Neuronal stem cell (in vitro differentiated cells): ENCODE measurements around the gene GLTP.

ENCODE experiments used
- DNase-seq: peaks from one replicate; pipeline ENCODE4 v3.0.0-alpha.2; 2013; ENCODE audit warnings: low spot score
- H2AFZ ChIP-seq: one replicate; pipeline ENCODE4 v1.6.1; 2013; ENCODE audit warnings: mild to moderate bottlenecking, low read length, inconsistent platforms
- H2AK5ac ChIP-seq: 2 replicates; pipeline ENCODE4 v1.6.1; 2013; ENCODE audit warnings: low read depth, mild to moderate bottlenecking, inconsistent platforms, low read length, moderate library complexity, mixed read lengths
- H2BK120ac ChIP-seq: 2 replicates; pipeline ENCODE4 v1.6.1; 2013; ENCODE audit warnings: low read depth, mild to moderate bottlenecking, inconsistent platforms, low read length, moderate library complexity, mixed read lengths
- H2BK12ac ChIP-seq: one replicate; pipeline ENCODE4 v1.6.1; 2013; ENCODE audit warnings: low read length, inconsistent platforms
- H2BK15ac ChIP-seq: 2 replicates; pipeline ENCODE4 v1.6.1; 2013; ENCODE audit warnings: mild to moderate bottlenecking, low read length, inconsistent platforms, mixed read lengths
- H2BK5ac ChIP-seq: one replicate; pipeline ENCODE4 v1.6.1; 2013; ENCODE audit warnings: inconsistent platforms, mild to moderate bottlenecking, low read length, moderate library complexity
- H3K14ac ChIP-seq: one replicate; pipeline ENCODE4 v1.6.1; 2013; ENCODE audit warnings: low read length, inconsistent platforms
- H3K18ac ChIP-seq: 2 replicates; pipeline ENCODE4 v1.6.1; 2013; ENCODE audit warnings: low read length, inconsistent platforms
- H3K23ac ChIP-seq: 2 replicates; pipeline ENCODE4 v1.6.1; 2013; ENCODE audit warnings: low read depth, mild to moderate bottlenecking, mixed read lengths, low read length, inconsistent platforms; ENCODE audit not compliant: poor library complexity
- H3K27ac ChIP-seq: replicated peaks from 3 replicates; pipeline ENCODE4 v1.5.1; 2013; ENCODE audit warnings: low read length, inconsistent platforms
- H3K27me3 ChIP-seq, 3 experiments: 2 replicates each; pipeline ENCODE4 v1.6.1; 2013; ENCODE audit warnings: low read length in 3 of 3, mild to moderate bottlenecking in 2 of 3, inconsistent platforms in 1 of 3, low read depth in 1 of 3, mixed read lengths in 1 of 3, moderate library complexity in 1 of 3; ENCODE audit not compliant: control insufficient read depth in 3 of 3, insufficient read depth in 3 of 3
- H3K36me3 ChIP-seq, 2 donors: replicated peaks in 1 of 2; 2 replicates each; pipeline ENCODE4 v1.6.1; 2013; ENCODE audit warnings: low read length in 2 of 2; ENCODE audit not compliant: control insufficient read depth in 2 of 2, insufficient read depth in 2 of 2
- H3K4ac ChIP-seq: 2 replicates; pipeline ENCODE4 v1.6.1; 2013; ENCODE audit warnings: inconsistent platforms, mild to moderate bottlenecking, low read length, moderate library complexity
- H3K4me1 ChIP-seq, 2 donors: 1 replicate in 1 of 2; 2 replicates in 1 of 2; pipeline ENCODE4 v1.6.1; 2013; ENCODE audit warnings: low read length in 2 of 2, low read depth in 1 of 2; ENCODE audit not compliant: control insufficient read depth in 2 of 2, insufficient read depth in 1 of 2
- H3K4me2 ChIP-seq: one replicate; pipeline ENCODE4 v1.6.1; 2013; ENCODE audit warnings: mild to moderate bottlenecking, low read length, inconsistent platforms; ENCODE audit not compliant: insufficient read depth, poor library complexity, severe bottlenecking
- H3K4me3 ChIP-seq, 2 donors: 2 replicates each; pipeline ENCODE4 v1.5.1; 2013; ENCODE audit warnings: low read length in 2 of 2, mild to moderate bottlenecking in 2 of 2, inconsistent platforms in 1 of 2, moderate library complexity in 1 of 2
- H3K79me1 ChIP-seq: one replicate; pipeline ENCODE4 v1.6.1; 2013; ENCODE audit warnings: low read depth, mild to moderate bottlenecking, inconsistent platforms, low read length, moderate library complexity
- H3K9ac ChIP-seq: one replicate; pipeline ENCODE4 v1.6.1; 2013; ENCODE audit warnings: mild to moderate bottlenecking, low read depth, low read length, inconsistent platforms; ENCODE audit not compliant: poor library complexity
- H3K9me3 ChIP-seq, 2 donors: replicated peaks in 1 of 2; 2 replicates each; pipeline versions ENCODE3 to v1.6.1; 2013; ENCODE audit warnings: low read length in 2 of 2, mild to moderate bottlenecking in 2 of 2, inconsistent platforms in 1 of 2, low read depth in 1 of 2, mixed read lengths in 1 of 2, moderate library complexity in 1 of 2; ENCODE audit not compliant: control insufficient read depth in 2 of 2, insufficient read depth in 1 of 2
- H4K8ac ChIP-seq: one replicate; pipeline ENCODE4 v1.6.1; 2013; ENCODE audit warnings: low read depth, mild to moderate bottlenecking, inconsistent platforms, low read length, moderate library complexity
- H4K91ac ChIP-seq: one replicate; pipeline ENCODE4 v1.6.1; 2013; ENCODE audit warnings: low read length, low read depth, mild to moderate bottlenecking, inconsistent platforms; ENCODE audit not compliant: poor library complexity
- WGBS, 2 donors: extraction: QIAGEN DNeasy Blood & Tissue Kit; methylation state at CpG; one replicate each; pipeline ENCODE4 v1.1.7; 2013; ENCODE audit warnings: missing lambda C conversion rate in 2 of 2, mixed read lengths in 1 of 2; ENCODE audit not compliant: insufficient read length in 2 of 2, insufficient replicate concordance in 1 of 2; ENCODE audit errors: extremely low coverage in 2 of 2; 5-methylcytosine and 5-hydroxymethylcytosine counted together

Gene GLTP

GRCh38 chr12:109842021-109842420 lies 38.3 kb downstream of the GLTP start:
- Histone ChIP-seq H2BK5ac (no peak overlapping the region), H3K79me1 (no peaks in the 10 kb centered on the region), H3K14ac (no peak overlapping the region), H3K18ac (no peak overlapping the region), H2BK120ac (no peak overlapping the region), H2BK15ac (no peak overlapping the region), H3K4ac (no peak overlapping the region), H2AFZ (no peak overlapping the region), H3K4me1 (peaks cover 3 to 10% of the 10 kb centered on the region in 2 donors), H2BK12ac (no peak overlapping the region), H3K27ac (no peak overlapping the region), H3K27me3 (no peaks in the 10 kb centered on the region), H3K9ac (no peak overlapping the region), H4K91ac (peak overlapping the region; percentile 28), H2AK5ac (no peak overlapping the region), H4K8ac (no peak overlapping the region), H3K9me3 (no peaks in the 10 kb centered on the region), H3K23ac (no peak overlapping the region), H3K4me3 (no peak overlapping the region), H3K36me3 (no peaks in the 10 kb centered on the region), H3K4me2 (no peak overlapping the region)
- no peak for DNase-seq
- WGBS, 2 donors, result no CpG with 5 or more reads among the region's 5 CpGs

- WGBS, 2 donors, result no CpG with 5 or more reads among the region's 9 CpGs
- Histone ChIP-seq H3K36me3 (no peaks in the 10 kb centered on the region), H3K4ac (no peak overlapping the region), H3K9ac (no peak overlapping the region), H3K27me3 (no peaks in the 10 kb centered on the region), H3K79me1 (no peaks in the 10 kb centered on the region), H4K91ac (no peak overlapping the region), H2BK5ac (no peak overlapping the region), H2BK15ac (peak overlapping the region; percentile 8), H2BK12ac (no peak overlapping the region), H3K27ac (no peak overlapping the region), H3K14ac (no peak overlapping the region), H3K9me3 (no peaks in the 10 kb centered on the region), H4K8ac (no peak overlapping the region), H3K4me2 (no peak overlapping the region), H3K4me1 (peaks cover 3 to 10% of the 10 kb centered on the region in 2 donors), H2BK120ac (no peak overlapping the region), H3K18ac (peak overlapping the region; percentile 46), H2AK5ac (peak overlapping the region; percentile 15), H3K4me3 (no peak overlapping the region), H3K23ac (no peak overlapping the region), H2AFZ (no peak overlapping the region)
- DNase-seq, result no peak
Observed at GRCh38 chr12:109841356-109841755, 39.0 kb downstream of the GLTP start.

GRCh38 chr12:109840305-109841074 lies 39.9 kb downstream of the GLTP start:
- Histone ChIP-seq H3K4me3 (no peak overlapping the region), H4K91ac (no peak overlapping the region), H2BK5ac (no peak overlapping the region), H3K14ac (peak overlapping the region; percentile 33), H2AFZ (no peak overlapping the region), H3K18ac (peak overlapping the region; percentile 55), H3K36me3 (no peaks in the 10 kb centered on the region), H2BK12ac (peak overlapping the region; percentile 94), H3K27ac (no peak overlapping the region), H3K4me2 (no peak overlapping the region), H3K27me3 (no peaks in the 10 kb centered on the region), H3K4me1 (peaks cover 3 to 10% of the 10 kb centered on the region in 2 donors), H3K23ac (peak overlapping the region; percentile 71), H4K8ac (no peak overlapping the region), H2BK120ac (no peak overlapping the region), H3K9me3 (no peaks in the 10 kb centered on the region), H3K79me1 (no peaks in the 10 kb centered on the region), H3K9ac (peak overlapping the region; percentile 9), H2BK15ac (peak overlapping the region; percentile 8), H2AK5ac (peak overlapping the region; percentile 15), H3K4ac (no peak overlapping the region)
- DNase-seq, result no peak
- no CpG with 5 or more reads among the region's 7 CpGs for WGBS, 2 donors

- DNase-seq, result no peak
- H2BK5ac ChIP-seq, result no peak overlapping the region
- H2AK5ac ChIP-seq, result no peak overlapping the region
- no peaks in the 10 kb centered on the region for H3K79me1 ChIP-seq
- H3K36me3 ChIP-seq, result no peaks in the 10 kb centered on the region
- H3K4ac ChIP-seq, result no peak overlapping the region
- H2AFZ ChIP-seq, result no peak overlapping the region
- H2BK120ac ChIP-seq, result no peak overlapping the region
- no peak overlapping the region for H2BK12ac ChIP-seq
- H3K4me1 ChIP-seq, result peaks cover 3 to 9% of the 10 kb centered on the region in 2 donors
- H3K14ac ChIP-seq, result no peak overlapping the region
- H3K4me3 ChIP-seq, result no peak overlapping the region
- no peak overlapping the region for H3K23ac ChIP-seq
- no peaks in the 10 kb centered on the region for H3K27me3 ChIP-seq
- no peak overlapping the region for H2BK15ac ChIP-seq
- H4K91ac ChIP-seq, result no peak overlapping the region
- WGBS, 2 donors, result no CpG with 5 or more reads among the region's 6 CpGs
- H4K8ac ChIP-seq, result no peak overlapping the region
- no peak overlapping the region for H3K18ac ChIP-seq
- no peaks in the 10 kb centered on the region for H3K9me3 ChIP-seq
- H3K27ac ChIP-seq, result no peak overlapping the region
- H3K4me2 ChIP-seq, result no peak overlapping the region
- no peak overlapping the region for H3K9ac ChIP-seq
Observed at GRCh38 chr12:109839444-109839843, 40.9 kb downstream of the GLTP start.
